Prostate gland (tissue), 2 donors: ENCODE data around the gene FAM170B.

Experiments used
- POLR2A ChIP-seq: fragments of 450-650 bp; IDR thresholded peaks from one replicate; pipeline ENCODE4 v1.6.1; 2016; ENCODE audit warnings: antibody characterized with exemption, mild to moderate bottlenecking
- POLR2AphosphoS5 ChIP-seq: sonication (generic); formaldehyde crosslinking; IDR thresholded peaks from one replicate; pipeline ENCODE4 v1.6.1; 2017; ENCODE audit warnings: antibody characterized with exemption
- TF ChIP-seq, protein P1 (sequence below), 4 experiments: fragments of 200-600 bp in 2 of 4; fragments of 450-650 bp in 2 of 4; sonication (generic) in 2 of 4; IDR thresholded peaks; 1 replicate in 3 of 4; 2 replicates in 1 of 4; pipeline ENCODE4 v1.5.1; 2016 to 2019; ENCODE audit warnings: antibody characterized with exemption in 4 of 4, mild to moderate bottlenecking in 2 of 4, moderate library complexity in 2 of 4

DNA sequence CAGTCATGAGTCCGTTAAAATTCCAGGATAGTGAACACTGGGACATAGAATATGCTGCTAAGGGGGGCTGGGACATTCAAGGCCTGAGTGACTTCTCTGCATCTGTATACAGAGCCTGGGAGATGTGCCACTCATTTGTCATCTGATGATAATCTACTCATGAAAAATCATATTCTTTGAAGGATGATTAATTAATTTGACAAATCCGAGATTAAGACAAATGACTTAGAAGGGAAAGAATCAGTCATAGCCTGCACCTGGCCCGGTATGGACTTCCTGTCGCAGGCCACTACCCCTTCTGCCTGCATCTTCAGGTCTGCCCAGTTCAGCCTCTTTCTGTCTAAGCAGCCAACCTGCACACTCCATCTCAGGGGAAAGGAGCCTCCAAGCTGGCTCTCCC is 18.8 kb upstream of the FAM170B start:
- TF ChIP-seq, protein P1, sequence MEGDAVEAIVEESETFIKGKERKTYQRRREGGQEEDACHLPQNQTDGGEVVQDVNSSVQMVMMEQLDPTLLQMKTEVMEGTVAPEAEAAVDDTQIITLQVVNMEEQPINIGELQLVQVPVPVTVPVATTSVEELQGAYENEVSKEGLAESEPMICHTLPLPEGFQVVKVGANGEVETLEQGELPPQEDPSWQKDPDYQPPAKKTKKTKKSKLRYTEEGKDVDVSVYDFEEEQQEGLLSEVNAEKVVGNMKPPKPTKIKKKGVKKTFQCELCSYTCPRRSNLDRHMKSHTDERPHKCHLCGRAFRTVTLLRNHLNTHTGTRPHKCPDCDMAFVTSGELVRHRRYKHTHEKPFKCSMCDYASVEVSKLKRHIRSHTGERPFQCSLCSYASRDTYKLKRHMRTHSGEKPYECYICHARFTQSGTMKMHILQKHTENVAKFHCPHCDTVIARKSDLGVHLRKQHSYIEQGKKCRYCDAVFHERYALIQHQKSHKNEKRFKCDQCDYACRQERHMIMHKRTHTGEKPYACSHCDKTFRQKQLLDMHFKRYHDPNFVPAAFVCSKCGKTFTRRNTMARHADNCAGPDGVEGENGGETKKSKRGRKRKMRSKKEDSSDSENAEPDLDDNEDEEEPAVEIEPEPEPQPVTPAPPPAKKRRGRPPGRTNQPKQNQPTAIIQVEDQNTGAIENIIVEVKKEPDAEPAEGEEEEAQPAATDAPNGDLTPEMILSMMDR (IDR thresholded peaks at IDR 0.05) = no peak
- TF ChIP-seq POLR2AphosphoS5 (no peak), POLR2A (no peak)
